ENCODE measurements around the gene ASIP.
A peak's percentile ranks its signal among the peaks of the same experiment; 100 is the strongest.

ASIP gene, protein sequence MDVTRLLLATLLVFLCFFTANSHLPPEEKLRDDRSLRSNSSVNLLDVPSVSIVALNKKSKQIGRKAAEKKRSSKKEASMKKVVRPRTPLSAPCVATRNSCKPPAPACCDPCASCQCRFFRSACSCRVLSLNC

DNA sequence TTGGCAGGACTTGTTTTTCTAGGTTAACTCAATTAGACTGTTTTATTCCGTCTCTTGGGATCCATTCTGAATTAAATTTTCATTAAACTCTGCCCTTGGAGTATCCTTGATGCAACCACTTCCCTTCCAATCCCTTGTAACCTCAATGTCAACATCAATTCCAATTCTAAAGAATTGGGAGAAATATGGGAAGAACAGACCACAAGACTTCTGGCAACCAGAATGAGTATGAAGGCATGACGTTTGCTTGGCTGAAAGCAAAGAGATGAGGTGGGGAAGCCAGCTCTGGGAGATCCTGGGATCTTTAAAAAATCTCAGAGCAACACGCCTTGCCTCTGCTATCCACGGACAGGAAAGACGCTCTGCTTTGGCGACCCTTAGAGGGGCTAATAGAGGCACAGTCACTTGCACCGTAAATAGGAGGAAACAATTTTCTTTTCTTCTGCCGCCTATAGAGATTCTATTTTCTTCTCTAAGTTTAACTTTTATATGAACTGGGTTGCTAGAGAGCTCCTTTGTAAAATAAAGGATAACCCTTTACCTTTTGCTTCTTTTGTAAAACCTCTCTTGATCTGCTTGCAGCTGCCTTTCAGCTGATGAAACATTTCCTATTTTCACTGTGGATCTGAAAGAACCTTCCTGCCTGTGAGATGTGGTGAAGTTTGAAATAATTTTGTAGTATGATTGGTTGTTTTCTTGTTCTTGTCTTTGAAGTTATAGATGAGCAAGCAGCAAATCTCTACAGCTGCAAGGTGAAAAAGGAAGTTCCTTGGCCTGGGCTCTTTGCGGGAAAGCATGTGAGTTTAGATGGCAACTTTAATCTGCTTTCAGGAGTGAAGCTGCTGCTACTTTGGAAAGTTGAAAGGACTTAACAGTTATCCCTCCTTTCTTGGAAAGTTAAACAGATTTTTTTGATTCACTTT, at the start of gene ASIP:
TSS of gene ASIP (plus strand) at position 731 of the 923 bp plus-strand sequence. CDS start 18,952 bp downstream, outside the sequence.
- H3K79me2 ChIP-seq (ENCODE audit: control insufficient read depth, low read length): no peaks in the 10 kb centered on the region
- no peaks in the 10 kb centered on the region for H3K36me3 ChIP-seq (ENCODE audit: control insufficient read depth, low read length)
- peak within 1 kb of the TSS; percentile 80 for H3K4me2 ChIP-seq (ENCODE audit: low read length)
- peak within 1 kb of the TSS; percentile 62 for H3K4me3 ChIP-seq (ENCODE audit: low read length)
- H3K27ac ChIP-seq (ENCODE audit: low read depth, low read length): peak within 1 kb of the TSS; percentile 62
- H3K9me3 ChIP-seq (ENCODE audit: control insufficient read depth, insufficient read depth, low read length): peaks cover 9% of the 10 kb centered on the region; the same call in 1 of the 2 replicates
- no peaks in the 10 kb centered on the region for H3K9me2 ChIP-seq (replicated peaks; ENCODE audit: control insufficient read depth, low read length)
- no peak for TF ChIP-seq CTCF (IDR thresholded peaks at IDR 0.05; ENCODE audit: low read depth, low read length, poor library complexity, severe bottlenecking)
- no peak for TF ChIP-seq EZH2phosphoT487 (IDR thresholded peaks at IDR 0.05; ENCODE audit: borderline replicate concordance, low read length)
- peaks cover 11% of the 10 kb centered on the region for H3F3A ChIP-seq (ENCODE audit: control insufficient read depth, insufficient read depth)
- no peaks in the 10 kb centered on the region for H3K27me3 ChIP-seq (ENCODE audit: control insufficient read depth, low read length)
- H3K4me1 ChIP-seq (ENCODE audit: control insufficient read depth, low read length): peaks cover 32% of the 10 kb centered on the region
- no peaks in the 10 kb centered on the region for H4K20me1 ChIP-seq (ENCODE audit: control insufficient read depth, insufficient read depth, low read depth, low read length)

GRCh38 chr20:34193051-34193450, 48.2 kb upstream of the ASIP start:
- no peak overlapping the region for H3K4me2 ChIP-seq (ENCODE audit: low read length)
- H3K79me2 ChIP-seq (ENCODE audit: control insufficient read depth, low read length): no peaks in the 10 kb centered on the region
- H3K9me2 ChIP-seq (replicated peaks; ENCODE audit: control insufficient read depth, low read length): no peaks in the 10 kb centered on the region
- H3K4me3 ChIP-seq (ENCODE audit: low read length): no peak overlapping the region
- H3K36me3 ChIP-seq (ENCODE audit: control insufficient read depth, low read length): no peaks in the 10 kb centered on the region
- no peaks in the 10 kb centered on the region for H3F3A ChIP-seq (ENCODE audit: control insufficient read depth, insufficient read depth)
- no peak overlapping the region for H3K27ac ChIP-seq (ENCODE audit: low read depth, low read length)
- no peaks in the 10 kb centered on the region for H4K20me1 ChIP-seq (ENCODE audit: control insufficient read depth, insufficient read depth, low read depth, low read length)
- H3K27me3 ChIP-seq (ENCODE audit: control insufficient read depth, low read length): peaks cover 28% of the 10 kb centered on the region
- TF ChIP-seq EZH2phosphoT487 (IDR thresholded peaks at IDR 0.05; ENCODE audit: borderline replicate concordance, low read length): no peak
- no peak for TF ChIP-seq CTCF (IDR thresholded peaks at IDR 0.05; ENCODE audit: low read depth, low read length, poor library complexity, severe bottlenecking)
- no peaks in the 10 kb centered on the region for H3K9me3 ChIP-seq (ENCODE audit: control insufficient read depth, insufficient read depth, low read length)
- no peaks in the 10 kb centered on the region for H3K4me1 ChIP-seq (ENCODE audit: control insufficient read depth, low read length)

GRCh38 chr20:34199183-34199582, 42.0 kb upstream of the ASIP start:
- no peaks in the 10 kb centered on the region for H3K36me3 ChIP-seq (ENCODE audit: control insufficient read depth, low read length)
- TF ChIP-seq CTCF (IDR thresholded peaks at IDR 0.05; ENCODE audit: low read depth, low read length, poor library complexity, severe bottlenecking) (no peak), EZH2phosphoT487 (IDR thresholded peaks at IDR 0.05; ENCODE audit: borderline replicate concordance, low read length) (no peak)
- H3K4me1 ChIP-seq (ENCODE audit: control insufficient read depth, low read length): no peaks in the 10 kb centered on the region

More at GRCh38 chr20:34199183-34199582, 42.0 kb upstream of the ASIP start:
- no peaks in the 10 kb centered on the region for H3F3A ChIP-seq (ENCODE audit: control insufficient read depth, insufficient read depth)
- H3K9me3 ChIP-seq (ENCODE audit: control insufficient read depth, insufficient read depth, low read length): no peaks in the 10 kb centered on the region
- H3K9me2 ChIP-seq (replicated peaks; ENCODE audit: control insufficient read depth, low read length): no peaks in the 10 kb centered on the region
- H4K20me1 ChIP-seq (ENCODE audit: control insufficient read depth, insufficient read depth, low read depth, low read length): no peaks in the 10 kb centered on the region
- no peak overlapping the region for H3K27ac ChIP-seq (ENCODE audit: low read depth, low read length)
- no peak overlapping the region for H3K4me3 ChIP-seq (ENCODE audit: low read length)
- H3K79me2 ChIP-seq (ENCODE audit: control insufficient read depth, low read length): no peaks in the 10 kb centered on the region
- H3K4me2 ChIP-seq (ENCODE audit: low read length): no peak overlapping the region
- H3K27me3 ChIP-seq (ENCODE audit: control insufficient read depth, low read length): peaks cover 30% of the 10 kb centered on the region

Data from DOHH2 (cell line).